Stimulated activated effector memory CD8-positive, alpha-beta T cell treated with anti-CD3 and anti-CD28 coated beads, Interleukin-12 subunit alpha, Interleukin-12 subunit beta, amount 100 ng/mL, for 72 hours (primary cell): ENCODE measurements around the gene RAB5B.
A peak's percentile ranks its signal among the peaks of the same experiment; 100 is the strongest.

Experiments
- ATAC-seq: fragments of 150-1000 bp; cut with Tn5 transposase; 2 replicates; pipeline ENCODE4 v1.10.0; 2021
- DNase-seq, 2 donors: peaks; one replicate each; pipeline ENCODE4 v3.0.0; 2021 to 2022; ENCODE audit warnings: low spot score in 2 of 2
- H3K27ac Mint-ChIP-seq: one replicate; pipeline ENCODE4 v1.8.0; 2022; ENCODE audit warnings: mild to moderate bottlenecking, mixed read lengths
- H3K36me3 Mint-ChIP-seq: one replicate; pipeline ENCODE4 v1.8.0; 2022; ENCODE audit warnings: mild to moderate bottlenecking, mixed read lengths
- H3K4me1 Mint-ChIP-seq: one replicate; pipeline ENCODE4 v1.8.0; 2022; ENCODE audit warnings: mixed read lengths
- H3K4me3 Mint-ChIP-seq: one replicate; pipeline ENCODE4 v1.8.0; 2022; ENCODE audit warnings: mild to moderate bottlenecking, mixed read lengths
- H3K9me3 Mint-ChIP-seq: one replicate; pipeline ENCODE4 v1.8.0; 2022; ENCODE audit warnings: mixed read lengths

The RAB5B gene

DNA sequence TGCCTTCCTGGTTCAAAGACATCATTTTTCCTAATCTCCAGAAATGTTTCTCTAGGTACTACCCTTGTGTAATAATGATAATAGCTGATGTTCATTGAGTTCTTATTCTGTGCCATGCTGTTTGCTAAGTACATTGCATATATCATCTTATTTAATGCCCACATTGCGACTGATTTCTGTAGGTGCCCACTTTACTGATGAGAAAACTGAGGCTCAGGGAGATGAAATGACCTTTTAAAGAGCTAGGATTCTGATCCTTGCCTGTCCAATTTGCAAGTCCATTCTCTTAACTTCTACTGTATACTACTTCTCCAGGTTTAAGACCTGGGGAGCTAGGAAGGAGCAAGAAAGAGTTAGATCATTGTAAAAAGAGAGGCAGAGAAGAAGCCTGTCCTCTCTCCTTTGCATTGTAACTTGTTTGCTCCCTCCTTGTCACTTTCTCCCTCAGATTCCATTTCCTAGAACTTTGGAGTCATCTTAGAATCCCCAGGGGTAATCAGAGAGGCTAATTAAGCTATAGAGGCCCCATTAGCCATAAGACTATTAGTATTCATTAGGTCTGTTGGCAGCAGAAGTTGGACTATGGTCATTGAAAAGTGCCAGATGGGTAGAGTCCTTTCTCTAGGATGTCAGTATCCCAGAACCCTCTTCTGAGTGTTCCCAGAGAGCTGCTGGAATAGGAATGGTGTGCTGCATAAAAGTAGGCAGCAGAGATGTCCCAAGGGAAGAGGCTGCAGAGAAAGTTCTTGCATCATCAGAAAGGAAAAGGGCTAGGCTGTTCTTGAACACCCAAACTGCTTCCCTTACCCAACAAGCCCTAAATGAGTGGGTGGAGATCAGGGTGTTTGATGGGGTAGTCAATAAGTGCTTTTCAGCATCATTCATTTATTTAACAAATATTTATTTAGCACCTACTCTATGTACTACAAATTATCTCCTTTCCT lies 39.8 kb upstream of the RAB5B start:
- ATAC-seq = no peak
- Mint-ChIP-seq H3K27ac (peak overlapping the region; percentile 99), H3K36me3 (peaks cover 91% of the 10 kb centered on the region), H3K4me1 (peaks cover 83% of the 10 kb centered on the region), H3K9me3 (no peaks in the 10 kb centered on the region), H3K4me3 (peak overlapping the region; percentile 100)
- no peak for DNase-seq

DNA sequence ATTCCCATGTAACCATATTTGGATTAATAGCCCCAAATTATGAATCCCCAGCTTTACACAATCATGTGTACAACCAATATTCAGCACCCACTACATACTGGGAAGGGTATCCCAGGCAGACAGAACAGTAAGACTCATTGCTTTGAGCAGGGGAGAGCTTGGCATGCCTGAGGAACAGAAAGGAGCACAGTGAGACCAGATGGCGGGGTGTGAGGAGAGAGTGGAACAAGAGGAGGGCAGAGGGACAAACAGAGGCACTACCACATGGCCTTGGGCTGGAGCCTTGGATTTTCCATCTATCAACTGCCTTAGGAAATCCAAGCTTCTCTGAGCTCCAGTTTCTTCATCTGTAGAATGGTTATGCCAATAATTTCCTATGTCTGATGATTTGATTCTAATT lies 39.1 kb upstream of the RAB5B start:
- H3K9me3 Mint-ChIP-seq = no peaks in the 10 kb centered on the region
- ATAC-seq (no peak), DNase-seq (no peak)
- H3K36me3 Mint-ChIP-seq = peaks cover 91% of the 10 kb centered on the region
- H3K4me3 Mint-ChIP-seq = peak overlapping the region; percentile 100
- peak overlapping the region; percentile 99 for H3K27ac Mint-ChIP-seq
- peaks cover 83% of the 10 kb centered on the region for H3K4me1 Mint-ChIP-seq

DNA sequence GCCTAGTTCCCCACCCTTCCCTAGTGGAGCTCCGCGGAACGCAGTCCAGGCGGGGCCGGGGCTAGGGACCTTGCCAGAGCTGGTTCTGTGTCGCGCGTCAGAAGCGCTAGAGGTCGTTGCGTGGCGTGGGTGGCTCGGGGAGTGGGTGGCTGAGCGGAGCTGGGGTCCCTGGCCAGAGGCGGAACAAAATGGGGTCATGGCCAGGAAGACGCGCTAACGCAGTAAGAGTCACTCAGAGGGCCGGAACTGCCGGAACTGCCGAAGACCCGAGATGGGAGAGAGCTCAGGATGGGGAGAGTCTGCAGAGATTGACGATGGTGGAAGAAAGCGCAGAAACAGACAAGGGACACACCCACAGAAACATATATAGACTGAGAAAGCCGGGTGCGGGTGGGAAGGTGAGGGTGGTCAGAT lies 38.1 kb upstream of the RAB5B start:
- Mint-ChIP-seq H3K27ac (peak overlapping the region; percentile 99), H3K9me3 (no peaks in the 10 kb centered on the region), H3K4me3 (peak overlapping the region; percentile 100), H3K36me3 (peaks cover 96% of the 10 kb centered on the region), H3K4me1 (peaks cover 83% of the 10 kb centered on the region)
- ATAC-seq (peak; percentile 22), DNase-seq (no peak)

DNA sequence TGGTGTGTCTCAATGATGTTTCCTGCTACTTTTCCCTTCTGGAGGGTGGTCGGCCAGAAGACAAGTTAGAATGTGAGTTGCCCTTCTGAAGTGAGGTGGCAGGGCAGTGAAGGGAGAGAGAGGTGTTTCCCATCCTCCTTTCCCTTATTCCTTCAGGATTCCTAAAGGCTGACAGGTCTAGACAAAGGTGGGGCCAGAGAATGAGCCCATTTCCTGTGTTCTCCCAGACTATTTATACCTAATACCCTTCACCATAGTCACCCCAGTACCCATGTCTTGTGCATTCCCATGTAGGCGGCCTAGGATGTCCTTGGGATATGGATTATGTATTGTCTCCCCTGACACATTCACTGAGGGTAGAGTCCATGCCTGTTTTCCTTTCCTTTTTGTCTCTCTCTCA lies 35.9 kb upstream of the RAB5B start:
- H3K9me3 Mint-ChIP-seq = no peaks in the 10 kb centered on the region
- no peak overlapping the region for H3K4me3 Mint-ChIP-seq
- H3K27ac Mint-ChIP-seq = peak overlapping the region; percentile 53
- peaks cover 99% of the 10 kb centered on the region for H3K36me3 Mint-ChIP-seq
- peaks cover 76% of the 10 kb centered on the region for H3K4me1 Mint-ChIP-seq
- ATAC-seq = no peak
- no peak for DNase-seq

DNA sequence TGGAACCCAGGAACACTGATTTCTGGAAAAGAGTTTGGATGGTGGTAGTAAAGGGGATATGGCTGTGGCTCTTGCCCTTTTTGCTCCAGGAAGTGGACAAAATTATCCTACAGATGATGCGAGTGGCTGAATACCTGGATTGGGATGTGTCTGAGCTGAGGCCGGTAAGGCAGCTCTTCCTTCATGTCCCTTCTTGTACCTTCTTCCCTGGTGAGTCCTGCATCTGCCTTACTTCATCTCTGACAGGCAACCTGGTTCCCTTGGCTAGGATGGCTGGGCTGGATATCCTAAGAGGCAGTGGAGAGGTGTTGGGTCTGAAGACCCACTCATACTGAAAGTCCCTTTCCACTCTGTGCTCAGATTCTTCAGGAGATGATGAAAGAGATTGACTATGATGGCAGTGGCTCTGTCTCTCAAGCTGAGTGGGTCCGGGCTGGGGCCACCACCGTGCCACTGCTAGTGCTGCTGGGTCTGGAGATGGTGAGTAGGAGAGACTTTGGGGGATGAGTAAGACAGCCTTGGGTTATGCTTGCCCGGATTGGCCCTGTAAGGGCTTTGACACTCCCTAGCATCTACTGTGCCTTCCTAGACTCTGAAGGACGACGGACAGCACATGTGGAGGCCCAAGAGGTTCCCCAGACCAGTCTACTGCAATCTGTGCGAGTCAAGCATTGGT lies 34.9 kb upstream of the RAB5B start:
- Mint-ChIP-seq H3K27ac (peak overlapping the region; percentile 53), H3K36me3 (peaks cover 99% of the 10 kb centered on the region), H3K4me1 (peaks cover 66% of the 10 kb centered on the region), H3K4me3 (no peak overlapping the region), H3K9me3 (no peaks in the 10 kb centered on the region)
- no peak for DNase-seq
- ATAC-seq = peak; percentile 25

DNA sequence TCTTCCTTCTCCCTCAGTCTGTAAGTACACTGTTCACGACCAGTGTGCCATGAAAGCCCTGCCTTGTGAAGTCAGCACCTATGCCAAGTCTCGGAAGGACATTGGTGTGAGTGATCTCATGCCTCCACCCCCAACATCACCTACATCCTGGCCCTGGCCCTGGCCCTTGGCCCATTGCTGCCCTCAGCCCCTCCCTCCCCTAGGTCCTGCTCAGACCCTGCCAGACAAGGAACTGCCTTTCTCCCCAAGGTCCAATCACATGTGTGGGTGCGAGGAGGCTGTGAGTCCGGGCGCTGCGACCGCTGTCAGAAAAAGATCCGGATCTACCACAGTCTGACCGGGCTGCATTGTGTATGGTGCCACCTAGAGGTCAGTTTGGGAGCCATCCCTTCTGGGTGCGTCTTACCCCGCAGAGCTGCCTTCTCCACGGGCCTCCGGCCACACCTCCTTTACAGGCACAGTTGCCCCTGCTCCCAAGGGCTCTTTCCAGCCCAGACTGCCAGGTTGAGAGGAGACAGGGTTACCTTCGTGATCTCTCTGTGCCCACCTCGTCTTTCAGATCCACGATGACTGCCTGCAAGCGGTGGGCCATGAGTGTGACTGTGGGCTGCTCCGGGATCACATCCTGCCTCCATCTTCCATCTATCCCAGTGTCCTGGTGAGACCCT lies 33.7 kb upstream of the RAB5B start:
- peaks cover 56% of the 10 kb centered on the region for H3K4me1 Mint-ChIP-seq
- peak overlapping the region; percentile 53 for H3K27ac Mint-ChIP-seq
- H3K4me3 Mint-ChIP-seq = no peak overlapping the region
- DNase-seq = peak; percentile 75 to 90
- ATAC-seq = peak; percentile 93
- H3K9me3 Mint-ChIP-seq = no peaks in the 10 kb centered on the region
- H3K36me3 Mint-ChIP-seq = peaks cover 100% of the 10 kb centered on the region

DNA sequence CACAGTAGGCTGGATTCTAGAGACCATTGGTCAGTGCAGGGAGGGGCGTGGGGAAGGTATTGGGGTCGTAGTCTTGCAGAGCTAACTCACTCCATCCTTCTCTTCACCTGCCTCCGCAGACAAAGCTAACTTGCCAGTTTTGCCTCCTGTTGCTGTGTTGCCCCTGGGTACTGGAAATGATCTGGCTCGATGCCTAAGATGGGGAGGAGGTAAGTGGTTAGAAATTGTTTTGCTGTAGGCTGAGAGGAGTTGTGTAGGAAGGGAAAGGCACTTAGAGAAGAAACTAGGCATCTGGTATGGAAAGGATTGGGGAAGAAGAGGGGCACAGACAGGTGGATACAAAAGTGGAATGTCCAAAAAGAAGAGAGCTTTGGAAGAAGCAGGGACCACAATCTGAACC lies 31.8 kb upstream of the RAB5B start:
- Mint-ChIP-seq H3K27ac (peak overlapping the region; percentile 4), H3K4me3 (no peak overlapping the region), H3K4me1 (peaks cover 50% of the 10 kb centered on the region)

DNA sequence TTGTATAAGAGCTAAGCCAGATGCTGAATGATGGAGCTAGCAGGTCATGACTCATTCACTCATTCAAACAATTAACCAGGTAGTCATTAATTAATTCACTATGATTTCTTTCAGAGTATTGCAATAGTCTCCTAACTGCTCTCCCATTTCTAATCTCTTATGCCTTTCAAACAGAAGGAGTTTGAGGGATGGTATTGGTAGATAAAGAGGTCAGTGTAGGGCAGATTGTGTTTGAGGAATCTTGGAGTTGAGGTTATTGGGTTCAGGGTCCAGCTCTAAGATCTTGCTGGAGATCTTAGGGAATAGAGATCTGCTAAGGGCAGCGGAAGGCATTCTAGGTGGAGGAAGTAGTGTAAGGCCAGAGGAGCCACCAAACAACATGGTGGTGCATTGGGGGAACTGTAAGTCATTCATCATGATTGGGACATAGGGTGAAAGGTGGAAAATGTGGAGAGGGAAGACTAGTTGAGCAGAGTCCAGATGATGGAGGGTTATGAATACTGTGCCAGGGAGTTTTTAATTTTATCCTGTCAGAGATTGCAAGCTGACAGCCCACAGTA lies 31.2 kb upstream of the RAB5B start:
- H3K9me3 Mint-ChIP-seq = no peaks in the 10 kb centered on the region
- H3K27ac Mint-ChIP-seq = peak overlapping the region; percentile 4
- DNase-seq (no peak), ATAC-seq (no peak)
- peaks cover 44% of the 10 kb centered on the region for H3K4me1 Mint-ChIP-seq
- peaks cover 100% of the 10 kb centered on the region for H3K36me3 Mint-ChIP-seq
- no peak overlapping the region for H3K4me3 Mint-ChIP-seq

More for the DNA sequence above, 31.8 kb upstream of the RAB5B start:
- no peak for ATAC-seq
- peaks cover 100% of the 10 kb centered on the region for H3K36me3 Mint-ChIP-seq
- no peak for DNase-seq
- no peaks in the 10 kb centered on the region for H3K9me3 Mint-ChIP-seq

DNA sequence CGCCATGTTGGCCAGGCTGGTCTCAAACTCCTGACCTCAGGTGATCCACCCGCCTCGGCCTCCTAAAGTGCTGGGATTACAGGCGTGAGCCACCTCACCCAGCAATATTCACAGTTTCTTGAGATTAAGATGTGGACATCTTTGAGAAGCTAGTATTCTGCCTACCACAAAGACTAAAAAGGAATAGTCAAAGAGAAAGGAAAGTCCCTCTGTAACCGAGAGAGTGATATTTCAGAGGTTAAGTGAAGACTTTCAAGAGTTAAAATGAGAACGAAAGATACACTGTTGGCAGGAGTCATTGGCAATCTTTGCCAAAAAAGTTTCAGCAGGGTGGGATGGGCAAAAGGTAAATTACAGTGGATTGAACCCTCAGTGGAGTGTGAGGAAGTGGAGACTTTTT lies 27.3 kb upstream of the RAB5B start:
- Mint-ChIP-seq H3K27ac (peak overlapping the region; percentile 82), H3K36me3 (peaks cover 100% of the 10 kb centered on the region)

DNA sequence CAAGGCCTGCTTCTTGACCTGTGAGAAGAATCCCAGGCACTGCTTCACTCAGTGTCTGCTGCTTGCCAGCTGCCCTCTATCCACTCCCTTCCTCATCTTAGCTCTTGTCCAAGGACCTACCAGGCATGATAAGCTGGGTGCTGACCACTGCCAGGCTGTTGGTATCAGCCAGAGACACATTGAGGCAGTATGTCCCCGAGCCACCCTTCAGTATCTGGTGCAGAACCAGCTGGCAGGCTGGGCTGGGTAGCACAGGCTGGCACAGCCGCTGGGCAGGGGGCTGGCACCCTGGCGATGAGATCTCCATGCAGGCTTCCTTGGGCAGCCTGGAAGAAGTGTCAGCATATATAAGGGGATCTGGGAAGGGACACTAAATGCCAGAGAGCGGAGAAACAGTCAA lies 18.5 kb upstream of the RAB5B start:
- DNase-seq = no peak
- peaks cover 56% of the 10 kb centered on the region for H3K36me3 Mint-ChIP-seq
- ATAC-seq = peak; percentile 12
- no peaks in the 10 kb centered on the region for H3K9me3 Mint-ChIP-seq
- H3K4me3 Mint-ChIP-seq = no peak overlapping the region
- H3K27ac Mint-ChIP-seq = peak overlapping the region; percentile 68
- H3K4me1 Mint-ChIP-seq = peaks cover 17% of the 10 kb centered on the region

More for the DNA sequence above, 27.3 kb upstream of the RAB5B start:
- peak; percentile 51 for ATAC-seq
- H3K9me3 Mint-ChIP-seq = no peaks in the 10 kb centered on the region
- no peak for DNase-seq
- H3K4me1 Mint-ChIP-seq = peaks cover 15% of the 10 kb centered on the region
- H3K4me3 Mint-ChIP-seq = no peak overlapping the region

DNA sequence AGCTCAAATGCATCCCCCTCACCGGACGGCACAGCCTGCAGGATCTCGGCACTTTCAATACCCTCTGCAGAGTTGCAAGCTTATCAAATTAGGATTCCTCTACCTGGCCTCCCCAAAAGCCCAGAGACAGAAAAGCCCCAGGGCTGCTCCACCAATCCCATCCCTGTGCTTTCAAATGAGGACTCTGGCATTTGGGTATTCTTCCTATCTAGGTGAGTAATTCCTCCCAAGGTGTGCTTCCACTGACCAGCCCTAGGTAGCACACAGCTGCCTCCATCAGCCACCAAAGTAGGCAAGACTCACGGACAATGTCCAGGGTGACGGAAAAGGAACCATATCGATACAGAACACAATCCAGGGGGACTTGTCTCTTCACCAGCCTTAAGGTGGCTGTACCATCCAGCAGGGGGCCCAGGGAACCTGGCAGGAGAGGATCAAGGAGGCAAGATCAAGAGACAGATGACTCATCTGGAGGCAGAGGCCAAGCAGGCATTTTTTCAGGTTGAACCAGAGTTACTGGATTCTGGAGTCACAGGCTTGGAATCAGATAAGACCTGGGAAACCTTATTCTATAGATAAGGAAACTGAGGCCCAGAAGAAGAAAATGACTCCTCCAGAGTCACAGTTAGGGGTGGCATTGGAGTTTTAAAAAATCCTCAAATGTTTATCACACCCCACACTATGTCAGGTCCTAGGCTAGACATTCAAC lies 17.9 kb upstream of the RAB5B start:
- ATAC-seq (peak; percentile 74), DNase-seq (no peak)
- Mint-ChIP-seq H3K36me3 (peaks cover 50% of the 10 kb centered on the region), H3K9me3 (no peaks in the 10 kb centered on the region), H3K4me3 (no peak overlapping the region), H3K27ac (peak overlapping the region; percentile 68), H3K4me1 (peaks cover 17% of the 10 kb centered on the region)

DNA sequence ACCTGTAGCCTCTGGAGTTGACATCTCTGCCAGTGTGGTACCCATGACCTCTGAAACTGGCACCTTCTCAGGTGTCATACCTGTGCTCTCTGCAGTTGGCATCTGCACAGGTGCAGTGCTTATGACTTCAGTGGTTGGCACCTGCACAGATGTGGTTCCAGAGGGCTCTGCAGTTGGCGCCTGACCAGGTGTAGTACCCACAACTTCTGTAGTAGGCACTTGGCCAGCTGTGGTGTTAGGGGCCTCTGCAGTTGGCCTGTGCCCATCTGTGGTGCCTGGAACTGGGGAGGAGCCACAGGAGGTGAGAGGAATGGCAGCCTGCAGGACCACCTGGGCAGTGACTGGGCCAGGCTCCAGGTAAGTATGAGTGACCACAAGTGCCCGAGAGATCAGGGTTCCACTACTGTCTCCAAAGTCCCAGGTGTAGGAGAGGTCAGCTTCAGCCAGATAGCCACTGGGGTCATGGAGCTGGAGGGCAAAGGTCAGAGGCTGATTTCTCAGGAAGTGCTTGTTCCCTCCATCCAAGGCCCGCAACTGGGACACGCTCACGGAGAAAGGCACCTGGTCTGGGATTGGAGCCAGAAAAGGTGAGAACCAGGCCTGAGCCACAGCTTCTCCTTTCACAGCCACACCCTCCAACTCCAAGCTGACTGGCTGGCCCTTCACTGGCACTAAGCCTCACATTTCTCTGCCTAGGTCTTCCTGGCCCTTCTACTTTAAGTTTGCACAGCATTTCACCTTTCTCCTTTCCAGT lies 16.6 kb upstream of the RAB5B start:
- Mint-ChIP-seq H3K9me3 (no peaks in the 10 kb centered on the region), H3K4me1 (peaks cover 17% of the 10 kb centered on the region), H3K27ac (peak overlapping the region; percentile 85), H3K4me3 (no peak overlapping the region), H3K36me3 (peaks cover 37% of the 10 kb centered on the region)
- no peak for DNase-seq
- ATAC-seq = no peak

DNA sequence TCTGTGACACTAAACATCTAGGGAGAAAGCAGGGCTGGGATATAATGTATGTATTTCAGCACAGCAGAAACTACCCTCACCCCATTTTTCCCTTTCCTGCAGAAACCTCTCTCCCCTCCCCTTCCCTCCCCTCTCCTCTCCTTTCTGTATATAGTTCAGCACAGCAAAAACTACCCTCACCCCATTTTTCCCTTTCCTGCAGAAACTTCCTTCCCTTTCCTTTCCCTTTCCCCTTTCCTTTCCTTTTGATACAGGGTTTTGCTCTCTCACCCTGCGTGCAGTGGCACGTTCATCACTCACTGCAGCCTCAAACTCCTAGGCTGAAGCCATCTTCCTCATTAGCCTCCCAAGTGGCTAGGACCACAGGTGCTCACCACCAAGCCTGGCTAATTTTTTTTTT lies 10.1 kb upstream of the RAB5B start:
- no peak overlapping the region for H3K27ac Mint-ChIP-seq
- no peak for DNase-seq
- H3K4me1 Mint-ChIP-seq = peaks cover 30% of the 10 kb centered on the region
- H3K4me3 Mint-ChIP-seq = no peak overlapping the region
- ATAC-seq = no peak
- peaks cover 10% of the 10 kb centered on the region for H3K36me3 Mint-ChIP-seq
- no peaks in the 10 kb centered on the region for H3K9me3 Mint-ChIP-seq

DNA sequence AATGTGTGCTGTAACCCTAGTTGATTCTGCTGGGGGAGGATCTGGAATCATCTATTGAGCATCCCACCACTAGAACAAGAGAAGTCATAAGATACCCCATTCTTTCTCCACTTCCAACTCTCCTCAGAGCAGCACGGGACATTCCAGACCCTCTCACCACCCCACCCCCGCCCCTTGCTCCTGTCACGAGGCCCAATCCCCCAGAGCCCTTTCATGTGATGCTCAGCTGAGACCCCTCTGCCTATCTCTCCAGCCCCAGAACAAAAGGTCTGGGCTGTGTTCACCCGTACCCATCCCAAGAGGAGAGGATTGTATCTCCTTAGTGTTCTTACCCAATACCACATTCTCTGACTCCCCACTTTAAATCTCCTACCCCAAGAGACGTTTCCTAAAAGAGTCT lies 8.6 kb upstream of the RAB5B start:
- Mint-ChIP-seq H3K27ac (peak overlapping the region; percentile 97), H3K9me3 (no peaks in the 10 kb centered on the region), H3K4me1 (peaks cover 30% of the 10 kb centered on the region), H3K4me3 (no peak overlapping the region), H3K36me3 (peaks cover 10% of the 10 kb centered on the region)
- no peak for ATAC-seq
- no peak for DNase-seq
